GM23338 (cell line): ENCODE results near the gene FBXO45. TPM values are rescaled to one million over a fixed set of nuclear protein-coding genes. Genes with fewer than 3 reads are reported as not detected.

ENCODE experiments used
- ATAC-seq: fragments of 200-7000 bp; cut with Tn5 transposase; 3 replicates; pipeline ENCODE4 v1.9.1; 2020
- DNase-seq: peaks from one replicate; pipeline ENCODE4 v3.0.0-alpha.2; 2015; ENCODE audit warnings: low spot score
- H2AFZ ChIP-seq: fragments of 200-600 bp; sonication (generic); 2 replicates; pipeline ENCODE4 v1.8.0; 2016; ENCODE audit warnings: antibody characterized with exemption, mild to moderate bottlenecking, moderate library complexity
- H3F3A ChIP-seq: fragments of 200-600 bp; sonication (generic); replicated peaks from 2 replicates; pipeline ENCODE4 v1.8.0; 2017; ENCODE audit warnings: antibody characterized with exemption, mixed run types, low read depth
- H3K27ac ChIP-seq: fragments of 200-600 bp; sonication (generic); 2 replicates; pipeline ENCODE4 v1.6.1; 2016; ENCODE audit warnings: low read depth
- H3K27me3 ChIP-seq: fragments of 200-600 bp; sonication (generic); 2 replicates; pipeline ENCODE4 v1.8.0; 2016; ENCODE audit warnings: mild to moderate bottlenecking, mixed run types, moderate library complexity; ENCODE audit not compliant: insufficient read depth
- H3K36me3 ChIP-seq: fragments of 200-600 bp; sonication (generic); 2 replicates; pipeline ENCODE4 v1.8.0; 2016; ENCODE audit warnings: mild to moderate bottlenecking; ENCODE audit not compliant: insufficient read depth
- H3K4me1 ChIP-seq: fragments of 200-600 bp; sonication (generic); 2 replicates; pipeline ENCODE4 v1.8.0; 2016; ENCODE audit warnings: mild to moderate bottlenecking, moderate library complexity; ENCODE audit not compliant: insufficient read depth
- H3K4me2 ChIP-seq: fragments of 200-600 bp; sonication (generic); 2 replicates; pipeline ENCODE4 v1.7.1; 2017; ENCODE audit warnings: mixed run types
- H3K4me3 ChIP-seq: fragments of 200-600 bp; sonication (generic); 2 replicates; pipeline ENCODE4 v1.6.1; 2016; ENCODE audit warnings: mixed run types
- H3K79me2 ChIP-seq: fragments of 200-600 bp; sonication (generic); replicated peaks from 2 replicates; pipeline ENCODE4 v1.8.0; 2017; ENCODE audit warnings: mild to moderate bottlenecking; ENCODE audit not compliant: insufficient read depth
- H3K9me2 ChIP-seq: fragments of 200-600 bp; sonication (generic); 2 replicates; pipeline ENCODE4 v1.8.0; 2017; ENCODE audit not compliant: insufficient read depth
- H4K20me1 ChIP-seq: fragments of 200-600 bp; sonication (generic); replicated peaks from 2 replicates; pipeline ENCODE4 v1.8.0; 2017; ENCODE audit warnings: mild to moderate bottlenecking; ENCODE audit not compliant: insufficient read depth
- H3K27ac Mint-ChIP-seq: 2 replicates; pipeline ENCODE4 v1.8.0; 2020; ENCODE audit warnings: inconsistent platforms, mild to moderate bottlenecking, moderate library complexity, mixed read lengths
- H3K27me3 Mint-ChIP-seq: 3 replicates; pipeline ENCODE4 v1.8.0; 2022; ENCODE audit warnings: low read depth, mild to moderate bottlenecking, moderate library complexity, mixed read lengths, inconsistent platforms; ENCODE audit not compliant: insufficient read depth, poor library complexity
- H3K36me3 Mint-ChIP-seq: 3 replicates; pipeline ENCODE4 v1.8.0; 2021; ENCODE audit warnings: low read depth, mild to moderate bottlenecking, inconsistent platforms, moderate library complexity, mixed read lengths
- H3K4me1 Mint-ChIP-seq: 3 replicates; pipeline ENCODE4 v1.8.0; 2020; ENCODE audit warnings: mild to moderate bottlenecking, inconsistent platforms, mixed read lengths
- H3K4me3 Mint-ChIP-seq: 3 replicates; pipeline ENCODE4 v1.8.0; 2021; ENCODE audit warnings: moderate library complexity, mild to moderate bottlenecking, inconsistent platforms, mixed read lengths
- H3K9me3 Mint-ChIP-seq: 3 replicates; pipeline ENCODE4 v1.8.0; 2020; ENCODE audit warnings: moderate library complexity, mild to moderate bottlenecking, inconsistent platforms, mixed read lengths
- CREB1 ChIP-seq: fragments of 250-450 bp; sonication (Bioruptor Pico); IDR thresholded peaks from 2 replicates; pipeline ENCODE4 v1.5.0; 2020; ENCODE audit warnings: low read depth, mild to moderate bottlenecking, moderate library complexity
- EZH2 ChIP-seq: fragments of 200-600 bp; sonication (generic); IDR thresholded peaks from one replicate; pipeline ENCODE4 v1.8.0; 2017; ENCODE audit warnings: antibody characterized with exemption, mild to moderate bottlenecking, low read depth; ENCODE audit not compliant: unreplicated experiment
- JUNB ChIP-seq: IDR thresholded peaks from one replicate; pipeline ENCODE4 v1.6.1; 2016; ENCODE audit warnings: antibody characterized with exemption; ENCODE audit not compliant: unreplicated experiment
- NANOG ChIP-seq: IDR thresholded peaks from 2 replicates; pipeline ENCODE4 v1.6.1; 2016; ENCODE audit warnings: antibody characterized with exemption, borderline replicate concordance
- STAT1 ChIP-seq: IDR thresholded peaks from one replicate; pipeline ENCODE4 v1.6.1; 2016; ENCODE audit warnings: antibody characterized with exemption; ENCODE audit not compliant: unreplicated experiment
- ZNF114 ChIP-seq: fragments of 250-450 bp; sonication (Bioruptor Pico); IDR thresholded peaks from 2 replicates; pipeline ENCODE4 v1.5.0; 2020; ENCODE audit warnings: mild to moderate bottlenecking, moderate library complexity
- polyA plus RNA-seq: library from polyadenylated mRNA; unstranded; fragments of >200 nt; fragmentation: Nextera tagmentation; extraction: Ambion mirVana; gene quantifications from 2 replicates; pipeline ENCODE4 v1.2.1, GENCODE V29; 2016
- total RNA-seq: library from RNA; depleted of rRNA; stranded (reverse); fragments of >200 nt; shearing (Covaris generic); gene quantifications from 2 replicates; pipeline ENCODE4 v1.2.3, GENCODE V29; 2014
- TF ChIP-seq, protein P1 (sequence below): IDR thresholded peaks from 2 replicates; pipeline ENCODE4 v1.6.1; 2016; ENCODE audit warnings: antibody characterized with exemption
- TF ChIP-seq, protein P2 (sequence below), 2 experiments: fragments of 200-600 bp in 1 of 2; sonication (generic) in 1 of 2; conservative IDR thresholded peaks; 2 replicates each; pipeline versions ENCODE4 v1.5.1 to v1.6.1; 2016 to 2017; ENCODE audit warnings: antibody characterized with exemption in 2 of 2, low read depth in 2 of 2, mild to moderate bottlenecking in 2 of 2, moderate library complexity in 1 of 2
- TF ChIP-seq, protein P3 (sequence below): IDR thresholded peaks from one replicate; pipeline ENCODE4 v1.6.1; 2018; ENCODE audit warnings: antibody characterized with exemption; ENCODE audit not compliant: unreplicated experiment

Gene FBXO45
- total and polyA plus RNA-seq, 2 experiments from 2014 or later: 10.3 to 23.7 TPM

DNA sequence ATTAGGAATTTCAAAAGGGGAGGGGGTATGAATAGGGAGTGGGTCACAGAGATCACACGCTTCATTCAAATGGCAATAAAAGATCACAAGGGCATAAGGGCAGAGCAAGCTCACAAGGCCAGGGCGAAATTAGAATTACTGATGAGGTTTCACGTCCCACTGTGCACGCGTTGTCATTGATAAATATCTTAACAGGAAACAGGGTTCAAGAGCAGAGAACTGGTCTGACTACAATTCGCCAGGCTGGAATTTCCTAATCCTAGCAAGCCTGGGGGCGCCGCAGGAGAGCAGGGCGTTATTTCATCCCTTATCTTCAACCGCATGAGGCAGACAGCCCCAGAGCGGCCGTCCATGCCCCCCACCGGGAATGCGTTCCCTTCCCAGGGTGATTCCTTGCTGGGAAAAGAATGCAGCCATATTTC, 35.2 kb upstream of the FBXO45 start (continued):
- TF ChIP-seq, protein P1, sequence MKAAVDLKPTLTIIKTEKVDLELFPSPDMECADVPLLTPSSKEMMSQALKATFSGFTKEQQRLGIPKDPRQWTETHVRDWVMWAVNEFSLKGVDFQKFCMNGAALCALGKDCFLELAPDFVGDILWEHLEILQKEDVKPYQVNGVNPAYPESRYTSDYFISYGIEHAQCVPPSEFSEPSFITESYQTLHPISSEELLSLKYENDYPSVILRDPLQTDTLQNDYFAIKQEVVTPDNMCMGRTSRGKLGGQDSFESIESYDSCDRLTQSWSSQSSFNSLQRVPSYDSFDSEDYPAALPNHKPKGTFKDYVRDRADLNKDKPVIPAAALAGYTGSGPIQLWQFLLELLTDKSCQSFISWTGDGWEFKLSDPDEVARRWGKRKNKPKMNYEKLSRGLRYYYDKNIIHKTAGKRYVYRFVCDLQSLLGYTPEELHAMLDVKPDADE: no peak
- TF ChIP-seq NANOG (no peak), STAT1 (no peak), EZH2 (no peak), ZNF114 (CRISPR knock-in tag) (no peak), CREB1 (no peak), JUNB (no peak)
- TF ChIP-seq, protein P2, sequence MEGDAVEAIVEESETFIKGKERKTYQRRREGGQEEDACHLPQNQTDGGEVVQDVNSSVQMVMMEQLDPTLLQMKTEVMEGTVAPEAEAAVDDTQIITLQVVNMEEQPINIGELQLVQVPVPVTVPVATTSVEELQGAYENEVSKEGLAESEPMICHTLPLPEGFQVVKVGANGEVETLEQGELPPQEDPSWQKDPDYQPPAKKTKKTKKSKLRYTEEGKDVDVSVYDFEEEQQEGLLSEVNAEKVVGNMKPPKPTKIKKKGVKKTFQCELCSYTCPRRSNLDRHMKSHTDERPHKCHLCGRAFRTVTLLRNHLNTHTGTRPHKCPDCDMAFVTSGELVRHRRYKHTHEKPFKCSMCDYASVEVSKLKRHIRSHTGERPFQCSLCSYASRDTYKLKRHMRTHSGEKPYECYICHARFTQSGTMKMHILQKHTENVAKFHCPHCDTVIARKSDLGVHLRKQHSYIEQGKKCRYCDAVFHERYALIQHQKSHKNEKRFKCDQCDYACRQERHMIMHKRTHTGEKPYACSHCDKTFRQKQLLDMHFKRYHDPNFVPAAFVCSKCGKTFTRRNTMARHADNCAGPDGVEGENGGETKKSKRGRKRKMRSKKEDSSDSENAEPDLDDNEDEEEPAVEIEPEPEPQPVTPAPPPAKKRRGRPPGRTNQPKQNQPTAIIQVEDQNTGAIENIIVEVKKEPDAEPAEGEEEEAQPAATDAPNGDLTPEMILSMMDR (conservative IDR thresholded peaks at IDR 0.05; ENCODE audit: low read depth in 2 of 2): no peak

DNA sequence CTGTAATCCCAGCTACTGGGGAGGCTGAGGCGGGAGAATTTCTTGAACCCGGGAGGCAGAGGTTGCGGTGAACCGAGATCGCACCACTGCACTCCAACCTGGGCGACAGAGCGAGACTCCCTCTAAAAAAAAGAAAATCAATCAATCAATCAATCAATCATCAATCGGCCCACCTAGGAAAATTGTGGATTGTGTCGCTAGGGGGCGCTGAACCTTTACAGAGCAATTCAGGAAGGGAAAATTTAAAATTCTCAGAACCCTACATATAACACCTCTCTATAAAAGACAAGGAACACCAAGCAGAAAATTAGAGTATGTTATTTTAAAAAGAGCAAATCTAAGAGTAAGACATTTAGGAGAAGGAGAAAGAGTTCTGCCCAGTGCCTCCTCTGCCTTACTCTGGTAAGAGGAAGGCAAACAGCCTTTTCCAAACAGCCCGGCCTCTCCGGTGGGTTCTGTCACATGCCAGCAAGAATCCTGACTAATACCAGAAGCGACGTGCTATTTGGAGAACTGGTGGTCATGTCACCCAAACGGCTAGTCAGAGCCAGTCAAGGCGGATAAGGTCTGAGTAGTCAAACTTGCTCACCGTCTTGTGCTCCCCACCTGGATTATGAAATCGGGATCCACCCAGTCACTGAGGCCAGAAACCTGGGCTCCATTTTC, 31.0 kb upstream of the FBXO45 start:
- Histone ChIP-seq H3K79me2 (no peaks in the 10 kb centered on the region), H3K4me3 (no peak overlapping the region), H3K4me2 (no peak overlapping the region), H4K20me1 (no peaks in the 10 kb centered on the region), H3K27me3 (no peaks in the 10 kb centered on the region), H3F3A (no peaks in the 10 kb centered on the region), H2AFZ (no peak overlapping the region; the same call in 1 of the 2 replicates), H3K36me3 (no peaks in the 10 kb centered on the region), H3K9me2 (no peaks in the 10 kb centered on the region), H3K27ac (no peak overlapping the region), H3K4me1 (no peaks in the 10 kb centered on the region; the same call in 1 of the 2 replicates)
- H3K4me1 Mint-ChIP-seq: peaks cover 13% of the 10 kb centered on the region
- H3K4me3 Mint-ChIP-seq: no peak overlapping the region
- TF ChIP-seq, protein P3, sequence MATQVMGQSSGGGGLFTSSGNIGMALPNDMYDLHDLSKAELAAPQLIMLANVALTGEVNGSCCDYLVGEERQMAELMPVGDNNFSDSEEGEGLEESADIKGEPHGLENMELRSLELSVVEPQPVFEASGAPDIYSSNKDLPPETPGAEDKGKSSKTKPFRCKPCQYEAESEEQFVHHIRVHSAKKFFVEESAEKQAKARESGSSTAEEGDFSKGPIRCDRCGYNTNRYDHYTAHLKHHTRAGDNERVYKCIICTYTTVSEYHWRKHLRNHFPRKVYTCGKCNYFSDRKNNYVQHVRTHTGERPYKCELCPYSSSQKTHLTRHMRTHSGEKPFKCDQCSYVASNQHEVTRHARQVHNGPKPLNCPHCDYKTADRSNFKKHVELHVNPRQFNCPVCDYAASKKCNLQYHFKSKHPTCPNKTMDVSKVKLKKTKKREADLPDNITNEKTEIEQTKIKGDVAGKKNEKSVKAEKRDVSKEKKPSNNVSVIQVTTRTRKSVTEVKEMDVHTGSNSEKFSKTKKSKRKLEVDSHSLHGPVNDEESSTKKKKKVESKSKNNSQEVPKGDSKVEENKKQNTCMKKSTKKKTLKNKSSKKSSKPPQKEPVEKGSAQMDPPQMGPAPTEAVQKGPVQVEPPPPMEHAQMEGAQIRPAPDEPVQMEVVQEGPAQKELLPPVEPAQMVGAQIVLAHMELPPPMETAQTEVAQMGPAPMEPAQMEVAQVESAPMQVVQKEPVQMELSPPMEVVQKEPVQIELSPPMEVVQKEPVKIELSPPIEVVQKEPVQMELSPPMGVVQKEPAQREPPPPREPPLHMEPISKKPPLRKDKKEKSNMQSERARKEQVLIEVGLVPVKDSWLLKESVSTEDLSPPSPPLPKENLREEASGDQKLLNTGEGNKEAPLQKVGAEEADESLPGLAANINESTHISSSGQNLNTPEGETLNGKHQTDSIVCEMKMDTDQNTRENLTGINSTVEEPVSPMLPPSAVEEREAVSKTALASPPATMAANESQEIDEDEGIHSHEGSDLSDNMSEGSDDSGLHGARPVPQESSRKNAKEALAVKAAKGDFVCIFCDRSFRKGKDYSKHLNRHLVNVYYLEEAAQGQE: no peak
- TF ChIP-seq, protein P2 (conservative IDR thresholded peaks at IDR 0.05; ENCODE audit: low read depth in 2 of 2): peak; percentile 76 to 95
- TF ChIP-seq EZH2: no peak
- TF ChIP-seq NANOG: no peak
- no peaks in the 10 kb centered on the region; the same call in 2 of the 3 replicates for H3K9me3 Mint-ChIP-seq
- no peak overlapping the region for H3K27ac Mint-ChIP-seq
- ATAC-seq: 0 out of 3 replicates have a peak, but pooled peaks have one; percentile 14
- peaks cover 8% of the 10 kb centered on the region for H3K27me3 Mint-ChIP-seq
- peak; percentile 80 for DNase-seq
- H3K36me3 Mint-ChIP-seq: no peaks in the 10 kb centered on the region; the same call in 2 of the 3 replicates
